GM23338 (cell line): ENCODE results near the gene SYNPO2. TPM values are rescaled to one million over a fixed set of nuclear protein-coding genes. Genes with fewer than 3 reads are reported as not detected.

Source experiments
- ATAC-seq: fragments of 200-7000 bp; cut with Tn5 transposase; 3 replicates; pipeline ENCODE4 v1.9.1; 2020
- DNase-seq: peaks from one replicate; pipeline ENCODE4 v3.0.0-alpha.2; 2015; ENCODE audit warnings: low spot score
- H2AFZ ChIP-seq: fragments of 200-600 bp; sonication (generic); 2 replicates; pipeline ENCODE4 v1.8.0; 2016; ENCODE audit warnings: antibody characterized with exemption, mild to moderate bottlenecking, moderate library complexity
- H3F3A ChIP-seq: fragments of 200-600 bp; sonication (generic); replicated peaks from 2 replicates; pipeline ENCODE4 v1.8.0; 2017; ENCODE audit warnings: antibody characterized with exemption, mixed run types, low read depth
- H3K27ac ChIP-seq: fragments of 200-600 bp; sonication (generic); 2 replicates; pipeline ENCODE4 v1.6.1; 2016; ENCODE audit warnings: low read depth
- H3K27me3 ChIP-seq: fragments of 200-600 bp; sonication (generic); 2 replicates; pipeline ENCODE4 v1.8.0; 2016; ENCODE audit warnings: mild to moderate bottlenecking, mixed run types, moderate library complexity; ENCODE audit not compliant: insufficient read depth
- H3K36me3 ChIP-seq: fragments of 200-600 bp; sonication (generic); 2 replicates; pipeline ENCODE4 v1.8.0; 2016; ENCODE audit warnings: mild to moderate bottlenecking; ENCODE audit not compliant: insufficient read depth
- H3K4me1 ChIP-seq: fragments of 200-600 bp; sonication (generic); 2 replicates; pipeline ENCODE4 v1.8.0; 2016; ENCODE audit warnings: mild to moderate bottlenecking, moderate library complexity; ENCODE audit not compliant: insufficient read depth
- H3K4me2 ChIP-seq: fragments of 200-600 bp; sonication (generic); 2 replicates; pipeline ENCODE4 v1.7.1; 2017; ENCODE audit warnings: mixed run types
- H3K4me3 ChIP-seq: fragments of 200-600 bp; sonication (generic); 2 replicates; pipeline ENCODE4 v1.6.1; 2016; ENCODE audit warnings: mixed run types
- H3K79me2 ChIP-seq: fragments of 200-600 bp; sonication (generic); replicated peaks from 2 replicates; pipeline ENCODE4 v1.8.0; 2017; ENCODE audit warnings: mild to moderate bottlenecking; ENCODE audit not compliant: insufficient read depth
- H3K9me2 ChIP-seq: fragments of 200-600 bp; sonication (generic); 2 replicates; pipeline ENCODE4 v1.8.0; 2017; ENCODE audit not compliant: insufficient read depth
- H4K20me1 ChIP-seq: fragments of 200-600 bp; sonication (generic); replicated peaks from 2 replicates; pipeline ENCODE4 v1.8.0; 2017; ENCODE audit warnings: mild to moderate bottlenecking; ENCODE audit not compliant: insufficient read depth
- H3K27ac Mint-ChIP-seq: 2 replicates; pipeline ENCODE4 v1.8.0; 2020; ENCODE audit warnings: inconsistent platforms, mild to moderate bottlenecking, moderate library complexity, mixed read lengths
- H3K27me3 Mint-ChIP-seq: 3 replicates; pipeline ENCODE4 v1.8.0; 2022; ENCODE audit warnings: low read depth, mild to moderate bottlenecking, moderate library complexity, mixed read lengths, inconsistent platforms; ENCODE audit not compliant: insufficient read depth, poor library complexity
- H3K36me3 Mint-ChIP-seq: 3 replicates; pipeline ENCODE4 v1.8.0; 2021; ENCODE audit warnings: low read depth, mild to moderate bottlenecking, inconsistent platforms, moderate library complexity, mixed read lengths
- H3K4me1 Mint-ChIP-seq: 3 replicates; pipeline ENCODE4 v1.8.0; 2020; ENCODE audit warnings: mild to moderate bottlenecking, inconsistent platforms, mixed read lengths
- H3K4me3 Mint-ChIP-seq: 3 replicates; pipeline ENCODE4 v1.8.0; 2021; ENCODE audit warnings: moderate library complexity, mild to moderate bottlenecking, inconsistent platforms, mixed read lengths
- H3K9me3 Mint-ChIP-seq: 3 replicates; pipeline ENCODE4 v1.8.0; 2020; ENCODE audit warnings: moderate library complexity, mild to moderate bottlenecking, inconsistent platforms, mixed read lengths
- CREB1 ChIP-seq: fragments of 250-450 bp; sonication (Bioruptor Pico); IDR thresholded peaks from 2 replicates; pipeline ENCODE4 v1.5.0; 2020; ENCODE audit warnings: low read depth, mild to moderate bottlenecking, moderate library complexity
- EZH2 ChIP-seq: fragments of 200-600 bp; sonication (generic); IDR thresholded peaks from one replicate; pipeline ENCODE4 v1.8.0; 2017; ENCODE audit warnings: antibody characterized with exemption, mild to moderate bottlenecking, low read depth; ENCODE audit not compliant: unreplicated experiment
- EZH2phosphoT487 ChIP-seq: fragments of 200-600 bp; sonication (generic); IDR thresholded peaks from one replicate; pipeline ENCODE4 v1.8.1; 2018; ENCODE audit warnings: antibody characterized with exemption; ENCODE audit not compliant: unreplicated experiment
- JUNB ChIP-seq: IDR thresholded peaks from one replicate; pipeline ENCODE4 v1.6.1; 2016; ENCODE audit warnings: antibody characterized with exemption; ENCODE audit not compliant: unreplicated experiment
- NANOG ChIP-seq: IDR thresholded peaks from 2 replicates; pipeline ENCODE4 v1.6.1; 2016; ENCODE audit warnings: antibody characterized with exemption, borderline replicate concordance
- POLR2AphosphoS5 ChIP-seq: IDR thresholded peaks from 2 replicates; pipeline ENCODE4 v1.6.1; 2016; ENCODE audit warnings: antibody characterized with exemption, low read depth
- STAT1 ChIP-seq: IDR thresholded peaks from one replicate; pipeline ENCODE4 v1.6.1; 2016; ENCODE audit warnings: antibody characterized with exemption; ENCODE audit not compliant: unreplicated experiment
- ZNF114 ChIP-seq: fragments of 250-450 bp; sonication (Bioruptor Pico); IDR thresholded peaks from 2 replicates; pipeline ENCODE4 v1.5.0; 2020; ENCODE audit warnings: mild to moderate bottlenecking, moderate library complexity
- ZNF331 ChIP-seq: fragments of 250-450 bp; sonication (Bioruptor Pico); IDR thresholded peaks from 2 replicates; pipeline ENCODE4 v1.5.0; 2020; ENCODE audit warnings: low read depth, mild to moderate bottlenecking, moderate library complexity
- polyA plus RNA-seq: library from polyadenylated mRNA; unstranded; fragments of >200 nt; fragmentation: Nextera tagmentation; extraction: Ambion mirVana; gene quantifications from 2 replicates; pipeline ENCODE4 v1.2.1, GENCODE V29; 2016
- total RNA-seq: library from RNA; depleted of rRNA; stranded (reverse); fragments of >200 nt; shearing (Covaris generic); gene quantifications from 2 replicates; pipeline ENCODE4 v1.2.3, GENCODE V29; 2014
- TF ChIP-seq, protein P1 (sequence below): IDR thresholded peaks from one replicate; pipeline ENCODE4 v1.6.1; 2018; ENCODE audit warnings: antibody characterized with exemption; ENCODE audit not compliant: unreplicated experiment
- TF ChIP-seq, protein P2 (sequence below): fragments of 250-450 bp; sonication (Bioruptor Pico); IDR thresholded peaks from 2 replicates; pipeline ENCODE4 v1.5.0; 2020; ENCODE audit warnings: mild to moderate bottlenecking, moderate library complexity
- TF ChIP-seq, protein P3 (sequence below), 2 experiments: fragments of 200-600 bp in 1 of 2; sonication (generic) in 1 of 2; conservative IDR thresholded peaks; 2 replicates each; pipeline versions ENCODE4 v1.5.1 to v1.6.1; 2016 to 2017; ENCODE audit warnings: antibody characterized with exemption in 2 of 2, low read depth in 2 of 2, mild to moderate bottlenecking in 2 of 2, moderate library complexity in 1 of 2
- TF ChIP-seq, protein P4 (sequence below): IDR thresholded peaks from 2 replicates; pipeline ENCODE4 v1.6.1; 2016; ENCODE audit warnings: antibody characterized with exemption

SYNPO2 gene
- total and polyA plus RNA-seq, 2 experiments from 2014 or later: 2.1 to 3.4 TPM

DNA sequence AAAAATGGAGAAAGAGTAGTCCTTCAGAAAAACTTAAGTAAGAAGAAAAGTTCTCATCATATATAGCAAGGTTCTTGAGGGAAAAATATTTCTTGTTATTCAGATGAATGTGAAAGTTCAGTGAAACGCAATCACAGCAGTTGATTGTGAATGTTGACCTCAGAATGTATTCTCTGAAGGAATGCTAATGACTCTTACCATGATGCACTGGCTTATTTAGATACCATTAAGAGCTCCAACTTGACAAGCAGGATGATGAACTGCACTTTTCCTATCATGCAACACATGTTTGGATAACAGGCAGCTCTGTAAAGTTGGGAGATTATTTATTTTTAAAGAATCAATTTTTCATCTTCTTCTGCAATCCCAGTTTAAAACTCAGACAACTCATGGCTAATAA lies 131.5 kb downstream of the SYNPO2 start:
- no peak overlapping the region for H3K27ac Mint-ChIP-seq
- TF ChIP-seq ZNF331 (CRISPR knock-in tag): no peak
- TF ChIP-seq, protein P1, sequence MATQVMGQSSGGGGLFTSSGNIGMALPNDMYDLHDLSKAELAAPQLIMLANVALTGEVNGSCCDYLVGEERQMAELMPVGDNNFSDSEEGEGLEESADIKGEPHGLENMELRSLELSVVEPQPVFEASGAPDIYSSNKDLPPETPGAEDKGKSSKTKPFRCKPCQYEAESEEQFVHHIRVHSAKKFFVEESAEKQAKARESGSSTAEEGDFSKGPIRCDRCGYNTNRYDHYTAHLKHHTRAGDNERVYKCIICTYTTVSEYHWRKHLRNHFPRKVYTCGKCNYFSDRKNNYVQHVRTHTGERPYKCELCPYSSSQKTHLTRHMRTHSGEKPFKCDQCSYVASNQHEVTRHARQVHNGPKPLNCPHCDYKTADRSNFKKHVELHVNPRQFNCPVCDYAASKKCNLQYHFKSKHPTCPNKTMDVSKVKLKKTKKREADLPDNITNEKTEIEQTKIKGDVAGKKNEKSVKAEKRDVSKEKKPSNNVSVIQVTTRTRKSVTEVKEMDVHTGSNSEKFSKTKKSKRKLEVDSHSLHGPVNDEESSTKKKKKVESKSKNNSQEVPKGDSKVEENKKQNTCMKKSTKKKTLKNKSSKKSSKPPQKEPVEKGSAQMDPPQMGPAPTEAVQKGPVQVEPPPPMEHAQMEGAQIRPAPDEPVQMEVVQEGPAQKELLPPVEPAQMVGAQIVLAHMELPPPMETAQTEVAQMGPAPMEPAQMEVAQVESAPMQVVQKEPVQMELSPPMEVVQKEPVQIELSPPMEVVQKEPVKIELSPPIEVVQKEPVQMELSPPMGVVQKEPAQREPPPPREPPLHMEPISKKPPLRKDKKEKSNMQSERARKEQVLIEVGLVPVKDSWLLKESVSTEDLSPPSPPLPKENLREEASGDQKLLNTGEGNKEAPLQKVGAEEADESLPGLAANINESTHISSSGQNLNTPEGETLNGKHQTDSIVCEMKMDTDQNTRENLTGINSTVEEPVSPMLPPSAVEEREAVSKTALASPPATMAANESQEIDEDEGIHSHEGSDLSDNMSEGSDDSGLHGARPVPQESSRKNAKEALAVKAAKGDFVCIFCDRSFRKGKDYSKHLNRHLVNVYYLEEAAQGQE: no peak
- TF ChIP-seq ZNF114 (CRISPR knock-in tag): no peak
- TF ChIP-seq, protein P2, sequence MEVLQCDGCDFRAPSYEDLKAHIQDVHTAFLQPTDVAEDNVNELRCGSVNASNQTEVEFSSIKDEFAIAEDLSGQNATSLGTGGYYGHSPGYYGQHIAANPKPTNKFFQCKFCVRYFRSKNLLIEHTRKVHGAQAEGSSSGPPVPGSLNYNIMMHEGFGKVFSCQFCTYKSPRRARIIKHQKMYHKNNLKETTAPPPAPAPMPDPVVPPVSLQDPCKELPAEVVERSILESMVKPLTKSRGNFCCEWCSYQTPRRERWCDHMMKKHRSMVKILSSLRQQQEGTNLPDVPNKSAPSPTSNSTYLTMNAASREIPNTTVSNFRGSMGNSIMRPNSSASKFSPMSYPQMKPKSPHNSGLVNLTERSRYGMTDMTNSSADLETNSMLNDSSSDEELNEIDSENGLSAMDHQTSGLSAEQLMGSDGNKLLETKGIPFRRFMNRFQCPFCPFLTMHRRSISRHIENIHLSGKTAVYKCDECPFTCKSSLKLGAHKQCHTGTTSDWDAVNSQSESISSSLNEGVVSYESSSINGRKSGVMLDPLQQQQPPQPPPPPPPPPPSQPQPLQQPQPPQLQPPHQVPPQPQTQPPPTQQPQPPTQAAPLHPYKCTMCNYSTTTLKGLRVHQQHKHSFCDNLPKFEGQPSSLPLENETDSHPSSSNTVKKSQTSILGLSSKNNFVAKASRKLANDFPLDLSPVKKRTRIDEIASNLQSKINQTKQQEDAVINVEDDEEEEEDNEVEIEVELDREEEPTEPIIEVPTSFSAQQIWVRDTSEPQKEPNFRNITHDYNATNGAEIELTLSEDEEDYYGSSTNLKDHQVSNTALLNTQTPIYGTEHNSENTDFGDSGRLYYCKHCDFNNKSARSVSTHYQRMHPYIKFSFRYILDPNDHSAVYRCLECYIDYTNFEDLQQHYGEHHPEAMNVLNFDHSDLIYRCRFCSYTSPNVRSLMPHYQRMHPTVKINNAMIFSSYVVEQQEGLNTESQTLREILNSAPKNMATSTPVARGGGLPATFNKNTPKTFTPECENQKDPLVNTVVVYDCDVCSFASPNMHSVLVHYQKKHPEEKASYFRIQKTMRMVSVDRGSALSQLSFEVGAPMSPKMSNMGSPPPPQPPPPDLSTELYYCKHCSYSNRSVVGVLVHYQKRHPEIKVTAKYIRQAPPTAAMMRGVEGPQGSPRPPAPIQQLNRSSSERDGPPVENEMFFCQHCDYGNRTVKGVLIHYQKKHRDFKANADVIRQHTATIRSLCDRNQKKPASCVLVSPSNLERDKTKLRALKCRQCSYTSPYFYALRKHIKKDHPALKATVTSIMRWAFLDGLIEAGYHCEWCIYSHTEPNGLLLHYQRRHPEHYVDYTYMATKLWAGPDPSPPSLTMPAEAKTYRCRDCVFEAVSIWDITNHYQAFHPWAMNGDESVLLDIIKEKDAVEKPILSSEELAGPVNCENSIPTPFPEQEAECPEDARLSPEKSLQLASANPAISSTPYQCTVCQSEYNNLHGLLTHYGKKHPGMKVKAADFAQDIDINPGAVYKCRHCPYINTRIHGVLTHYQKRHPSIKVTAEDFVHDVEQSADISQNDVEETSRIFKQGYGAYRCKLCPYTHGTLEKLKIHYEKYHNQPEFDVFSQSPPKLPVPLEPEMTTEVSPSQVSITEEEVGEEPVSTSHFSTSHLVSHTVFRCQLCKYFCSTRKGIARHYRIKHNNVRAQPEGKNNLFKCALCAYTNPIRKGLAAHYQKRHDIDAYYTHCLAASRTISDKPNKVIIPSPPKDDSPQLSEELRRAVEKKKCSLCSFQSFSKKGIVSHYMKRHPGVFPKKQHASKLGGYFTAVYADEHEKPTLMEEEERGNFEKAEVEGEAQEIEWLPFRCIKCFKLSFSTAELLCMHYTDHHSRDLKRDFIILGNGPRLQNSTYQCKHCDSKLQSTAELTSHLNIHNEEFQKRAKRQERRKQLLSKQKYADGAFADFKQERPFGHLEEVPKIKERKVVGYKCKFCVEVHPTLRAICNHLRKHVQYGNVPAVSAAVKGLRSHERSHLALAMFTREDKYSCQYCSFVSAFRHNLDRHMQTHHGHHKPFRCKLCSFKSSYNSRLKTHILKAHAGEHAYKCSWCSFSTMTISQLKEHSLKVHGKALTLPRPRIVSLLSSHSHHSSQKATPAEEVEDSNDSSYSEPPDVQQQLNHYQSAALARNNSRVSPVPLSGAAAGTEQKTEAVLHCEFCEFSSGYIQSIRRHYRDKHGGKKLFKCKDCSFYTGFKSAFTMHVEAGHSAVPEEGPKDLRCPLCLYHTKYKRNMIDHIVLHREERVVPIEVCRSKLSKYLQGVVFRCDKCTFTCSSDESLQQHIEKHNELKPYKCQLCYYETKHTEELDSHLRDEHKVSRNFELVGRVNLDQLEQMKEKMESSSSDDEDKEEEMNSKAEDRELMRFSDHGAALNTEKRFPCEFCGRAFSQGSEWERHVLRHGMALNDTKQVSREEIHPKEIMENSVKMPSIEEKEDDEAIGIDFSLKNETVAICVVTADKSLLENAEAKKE: no peak
- TF ChIP-seq EZH2phosphoT487: no peak
- no peak for TF ChIP-seq CREB1 (CRISPR knock-in tag)
- TF ChIP-seq, protein P3, sequence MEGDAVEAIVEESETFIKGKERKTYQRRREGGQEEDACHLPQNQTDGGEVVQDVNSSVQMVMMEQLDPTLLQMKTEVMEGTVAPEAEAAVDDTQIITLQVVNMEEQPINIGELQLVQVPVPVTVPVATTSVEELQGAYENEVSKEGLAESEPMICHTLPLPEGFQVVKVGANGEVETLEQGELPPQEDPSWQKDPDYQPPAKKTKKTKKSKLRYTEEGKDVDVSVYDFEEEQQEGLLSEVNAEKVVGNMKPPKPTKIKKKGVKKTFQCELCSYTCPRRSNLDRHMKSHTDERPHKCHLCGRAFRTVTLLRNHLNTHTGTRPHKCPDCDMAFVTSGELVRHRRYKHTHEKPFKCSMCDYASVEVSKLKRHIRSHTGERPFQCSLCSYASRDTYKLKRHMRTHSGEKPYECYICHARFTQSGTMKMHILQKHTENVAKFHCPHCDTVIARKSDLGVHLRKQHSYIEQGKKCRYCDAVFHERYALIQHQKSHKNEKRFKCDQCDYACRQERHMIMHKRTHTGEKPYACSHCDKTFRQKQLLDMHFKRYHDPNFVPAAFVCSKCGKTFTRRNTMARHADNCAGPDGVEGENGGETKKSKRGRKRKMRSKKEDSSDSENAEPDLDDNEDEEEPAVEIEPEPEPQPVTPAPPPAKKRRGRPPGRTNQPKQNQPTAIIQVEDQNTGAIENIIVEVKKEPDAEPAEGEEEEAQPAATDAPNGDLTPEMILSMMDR (conservative IDR thresholded peaks at IDR 0.05; ENCODE audit: low read depth in 2 of 2): no peak
- TF ChIP-seq NANOG: no peak
- no peak for TF ChIP-seq POLR2AphosphoS5
- TF ChIP-seq, protein P4, sequence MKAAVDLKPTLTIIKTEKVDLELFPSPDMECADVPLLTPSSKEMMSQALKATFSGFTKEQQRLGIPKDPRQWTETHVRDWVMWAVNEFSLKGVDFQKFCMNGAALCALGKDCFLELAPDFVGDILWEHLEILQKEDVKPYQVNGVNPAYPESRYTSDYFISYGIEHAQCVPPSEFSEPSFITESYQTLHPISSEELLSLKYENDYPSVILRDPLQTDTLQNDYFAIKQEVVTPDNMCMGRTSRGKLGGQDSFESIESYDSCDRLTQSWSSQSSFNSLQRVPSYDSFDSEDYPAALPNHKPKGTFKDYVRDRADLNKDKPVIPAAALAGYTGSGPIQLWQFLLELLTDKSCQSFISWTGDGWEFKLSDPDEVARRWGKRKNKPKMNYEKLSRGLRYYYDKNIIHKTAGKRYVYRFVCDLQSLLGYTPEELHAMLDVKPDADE: no peak
- no peak for TF ChIP-seq EZH2
- no peak for TF ChIP-seq STAT1
- no peak for TF ChIP-seq JUNB
- H3K4me3 Mint-ChIP-seq: no peak overlapping the region
- no peaks in the 10 kb centered on the region for H3K36me3 Mint-ChIP-seq
- H3K4me2 ChIP-seq: no peak overlapping the region
- peaks cover 37% of the 10 kb centered on the region for H3K4me1 ChIP-seq
- H3K36me3 ChIP-seq: no peaks in the 10 kb centered on the region
- H3K27ac ChIP-seq: no peak overlapping the region
- H3K27me3 ChIP-seq: no peaks in the 10 kb centered on the region
- ATAC-seq: no peak
- no peaks in the 10 kb centered on the region for H3K9me2 ChIP-seq
- no peaks in the 10 kb centered on the region for H4K20me1 ChIP-seq
- no peaks in the 10 kb centered on the region for H3F3A ChIP-seq
- H3K4me3 ChIP-seq: no peak overlapping the region
- H2AFZ ChIP-seq: no peak overlapping the region
- no peaks in the 10 kb centered on the region for H3K9me3 Mint-ChIP-seq
- H3K79me2 ChIP-seq: no peaks in the 10 kb centered on the region
- peaks cover 20% of the 10 kb centered on the region for H3K4me1 Mint-ChIP-seq
- DNase-seq: no peak
- no peaks in the 10 kb centered on the region for H3K27me3 Mint-ChIP-seq
